Parathyroid adenoma (tissue), 2 donors: ENCODE measurements around the gene IL20RB.
A peak's percentile ranks its signal among the peaks of the same experiment; 100 is the strongest.

ENCODE experiments used
- H2AFZ ChIP-seq: fragments of 300-600 bp; sonication (generic); one replicate; pipeline ENCODE4 v1.7.0; 2017; ENCODE audit warnings: antibody characterized with exemption, mild to moderate bottlenecking
- H3K27ac ChIP-seq: fragments of 300-600 bp; sonication (generic); one replicate; pipeline ENCODE4 v1.7.0; 2017
- H3K27me3 ChIP-seq: fragments of 300-600 bp; sonication (generic); one replicate; pipeline ENCODE4 v1.7.0; 2017; ENCODE audit warnings: low read length; ENCODE audit not compliant: control insufficient read depth, insufficient read depth
- H3K36me3 ChIP-seq: fragments of 300-600 bp; sonication (generic); one replicate; pipeline ENCODE4 v1.7.0; 2017; ENCODE audit warnings: low read length; ENCODE audit not compliant: control insufficient read depth, insufficient read depth
- H3K4me1 ChIP-seq: fragments of 300-600 bp; sonication (generic); one replicate; pipeline ENCODE4 v1.7.0; 2017; ENCODE audit warnings: control low read depth
- H3K4me2 ChIP-seq: fragments of 300-600 bp; sonication (generic); one replicate; pipeline ENCODE4 v1.7.0; 2017; ENCODE audit warnings: low read length
- H3K4me3 ChIP-seq: fragments of 300-600 bp; sonication (generic); one replicate; pipeline ENCODE4 v1.7.0; 2017; ENCODE audit warnings: low read depth, low read length
- H3K79me2 ChIP-seq: fragments of 300-600 bp; sonication (generic); one replicate; pipeline ENCODE4 v1.7.0; 2017; ENCODE audit warnings: control low read depth
- H3K9ac ChIP-seq: fragments of 300-600 bp; sonication (generic); one replicate; pipeline ENCODE4 v1.7.0; 2017; ENCODE audit warnings: mild to moderate bottlenecking
- H3K9me3 ChIP-seq: fragments of 300-600 bp; sonication (generic); one replicate; pipeline ENCODE4 v1.7.0; 2017; ENCODE audit warnings: low read length; ENCODE audit not compliant: control insufficient read depth
- CTCF ChIP-seq: fragments of 300-600 bp; sonication (generic); IDR thresholded peaks from one replicate; pipeline ENCODE4 v1.7.0; 2017; ENCODE audit warnings: antibody characterized with exemption, mild to moderate bottlenecking
- donor health status: primary hyperparathyroidism.

The IL20RB gene

GRCh38 chr3:136949146-136949545 lies 8.6 kb upstream of the IL20RB start:
- Histone ChIP-seq H3K27me3 (no peaks in the 10 kb centered on the region), H3K36me3 (no peaks in the 10 kb centered on the region), H3K4me1 (no peaks in the 10 kb centered on the region), H3K4me2 (no peak overlapping the region), H3K4me3 (no peak overlapping the region), H3K27ac (no peak overlapping the region), H2AFZ (no peak overlapping the region), H3K79me2 (no peaks in the 10 kb centered on the region), H3K9me3 (no peaks in the 10 kb centered on the region), H3K9ac (no peak overlapping the region)
- no peak for TF ChIP-seq CTCF

GRCh38 chr3:136949708-136950107 lies 8.1 kb upstream of the IL20RB start:
- Histone ChIP-seq H2AFZ (no peak overlapping the region), H3K4me2 (no peak overlapping the region), H3K9me3 (no peaks in the 10 kb centered on the region), H3K9ac (no peak overlapping the region), H3K36me3 (no peaks in the 10 kb centered on the region), H3K4me3 (no peak overlapping the region), H3K4me1 (no peaks in the 10 kb centered on the region), H3K79me2 (no peaks in the 10 kb centered on the region), H3K27ac (no peak overlapping the region), H3K27me3 (no peaks in the 10 kb centered on the region)
- TF ChIP-seq CTCF: peak; percentile 10

GRCh38 chr3:136950623-136951022 lies 7.2 kb upstream of the IL20RB start:
- H3K4me1 ChIP-seq: no peaks in the 10 kb centered on the region
- H3K9me3 ChIP-seq: no peaks in the 10 kb centered on the region
- H3K4me3 ChIP-seq: no peak overlapping the region
- no peak overlapping the region for H3K4me2 ChIP-seq
- H3K36me3 ChIP-seq: no peaks in the 10 kb centered on the region
- no peak overlapping the region for H2AFZ ChIP-seq
- no peak overlapping the region for H3K27ac ChIP-seq
- no peak overlapping the region for H3K9ac ChIP-seq
- no peaks in the 10 kb centered on the region for H3K27me3 ChIP-seq
- TF ChIP-seq CTCF: no peak
- no peaks in the 10 kb centered on the region for H3K79me2 ChIP-seq

GRCh38 chr3:136952292-136952691 lies 5.5 kb upstream of the IL20RB start:
- Histone ChIP-seq H3K4me1 (no peaks in the 10 kb centered on the region), H3K4me2 (no peak overlapping the region), H2AFZ (no peak overlapping the region), H3K9me3 (no peaks in the 10 kb centered on the region), H3K79me2 (no peaks in the 10 kb centered on the region), H3K27me3 (no peaks in the 10 kb centered on the region), H3K9ac (no peak overlapping the region), H3K27ac (no peak overlapping the region), H3K36me3 (no peaks in the 10 kb centered on the region), H3K4me3 (no peak overlapping the region)
- TF ChIP-seq CTCF: no peak

GRCh38 chr3:136954251-136954650 lies 3.5 kb upstream of the IL20RB start:
- no peaks in the 10 kb centered on the region for H3K9me3 ChIP-seq
- H3K36me3 ChIP-seq: no peaks in the 10 kb centered on the region
- H3K4me2 ChIP-seq: no peak overlapping the region
- no peak overlapping the region for H2AFZ ChIP-seq
- H3K27me3 ChIP-seq: no peaks in the 10 kb centered on the region
- H3K27ac ChIP-seq: no peak overlapping the region
- no peaks in the 10 kb centered on the region for H3K4me1 ChIP-seq
- H3K4me3 ChIP-seq: no peak overlapping the region
- no peaks in the 10 kb centered on the region for H3K79me2 ChIP-seq
- TF ChIP-seq CTCF: no peak
- no peak overlapping the region for H3K9ac ChIP-seq
